Panc1 (cell line): ENCODE results near the gene TNP1. TPM values are rescaled to one million over a fixed set of nuclear protein-coding genes. Genes with fewer than 3 reads are reported as not detected.

Experiments used
- ATAC-seq: fragments of 200-7000 bp; cut with Tn5 transposase; 2 replicates; pipeline ENCODE4 v1.9.1; 2020; ENCODE audit warnings: mild to moderate bottlenecking, moderate library complexity
- BruUV-seq: library from RNA; stranded (reverse); fragments of 400-500 nt; replicated peaks from 2 replicates; lab custom pipeline; 2021; lab: Mats Ljungman, UMichigan
- CTCF ChIA-PET: fragments of 300-600 bp; sonication (Branson Sonifier 250); formaldehyde crosslinking; loops from one replicate; lab custom pipeline; 2022; ENCODE audit warnings: antibody characterized with exemption; lab: Charles Lee
- POLR2A ChIA-PET: fragments of 300-600 bp; sonication (Branson Sonifier 250); formaldehyde crosslinking; loops from one replicate; lab custom pipeline; 2022; ENCODE audit warnings: antibody characterized with exemption; lab: Charles Lee
- DNase-seq: peaks from one replicate; pipeline ENCODE4 v3.0.0-alpha.2; 2010; ENCODE audit warnings: low read depth, low spot score
- H3K27ac ChIP-seq: 2 replicates; pipeline ENCODE4 v1.5.1; 2011; ENCODE audit warnings: mild to moderate bottlenecking, low read length, inconsistent platforms
- H3K27me3 ChIP-seq: fragments of 200-500 bp; sonication (Bioruptor generic); 2 replicates; pipeline ENCODE4 v1.6.0; 2014; ENCODE audit warnings: low read length, inconsistent platforms; ENCODE audit not compliant: control insufficient read depth, insufficient read depth
- H3K36me3 ChIP-seq: fragments of 200-500 bp; sonication (Bioruptor generic); 2 replicates; pipeline ENCODE4 v1.5.1; 2014; ENCODE audit warnings: inconsistent platforms, mild to moderate bottlenecking, low read length, moderate library complexity; ENCODE audit not compliant: control insufficient read depth, insufficient read depth
- H3K4me1 ChIP-seq: 2 replicates; pipeline ENCODE4 v1.5.1; 2011; ENCODE audit warnings: inconsistent platforms, mild to moderate bottlenecking, low read length, moderate library complexity; ENCODE audit not compliant: control insufficient read depth, insufficient read depth
- H3K4me3 ChIP-seq, 2 experiments: 2 replicates each; pipeline ENCODE4 v1.5.1; 2011 to 2012; ENCODE audit warnings: low read depth in 2 of 2, low read length in 2 of 2, mild to moderate bottlenecking in 2 of 2, inconsistent platforms in 1 of 2, moderate library complexity in 1 of 2
- H3K9me3 ChIP-seq: fragments of 200-500 bp; sonication (Bioruptor generic); 2 replicates; pipeline ENCODE4 v1.5.1; 2014; ENCODE audit warnings: low read depth, mild to moderate bottlenecking, inconsistent platforms, low read length, moderate library complexity; ENCODE audit not compliant: control insufficient read depth, insufficient read depth
- CTCF ChIP-seq: fragments of 450-650 bp; IDR thresholded peaks from 2 replicates; pipeline ENCODE4 v1.5.1; 2017; ENCODE audit warnings: mild to moderate bottlenecking
- POLR2AphosphoS5 ChIP-seq: IDR thresholded peaks from 2 replicates; pipeline ENCODE4 v1.6.1; 2012; ENCODE audit warnings: mild to moderate bottlenecking, low read depth, low read length, moderate library complexity
- REST ChIP-seq, 2 experiments: IDR thresholded peaks; 2 replicates each; pipeline ENCODE4 v1.6.1; 2011 to 2012; ENCODE audit warnings: low read depth in 2 of 2, control low read depth in 1 of 2, low read length in 1 of 2, mild to moderate bottlenecking in 1 of 2, moderate library complexity in 1 of 2; ENCODE audit not compliant: insufficient read depth in 1 of 2
- SIN3A ChIP-seq: IDR thresholded peaks from 2 replicates; pipeline ENCODE4 v1.6.1; 2012; ENCODE audit warnings: low read depth, mild to moderate bottlenecking, low read length, moderate library complexity, borderline replicate concordance; ENCODE audit not compliant: insufficient read depth
- TCF7L2 ChIP-seq: IDR thresholded peaks from 2 replicates; pipeline ENCODE4 v1.6.1; 2011; ENCODE audit warnings: mild to moderate bottlenecking, low read depth, low read length, inconsistent platforms
- in situ Hi-C: cut with HindIII; loops from 2 replicates; pipeline ENCODE4 v1.10.0; 2016; ENCODE audit warnings: low sequenced_read_pairs, low pct_unique_long_range_greater_than_20kb
- intact Hi-C: fragments of 100-400 bp; cut with micrococcal nuclease; formaldehyde crosslinking; loops from one replicate; pipeline ENCODE4 v1.10.0; 2022; ENCODE audit not compliant: unreplicated experiment
- total RNA-seq: library from RNA; stranded (reverse); gene quantifications from one replicate; pipeline ENCODE4 v1.2.1, GENCODE V29; 2021; ENCODE audit not compliant: unreplicated experiment

TNP1 gene
- total RNA-seq, 1 experiment from 2014 or later = not detected

- Histone ChIP-seq H3K4me1 (no peaks in the 10 kb centered on the region), H3K27ac (no peak overlapping the region), H3K36me3 (no peaks in the 10 kb centered on the region), H3K27me3 (no peaks in the 10 kb centered on the region), H3K9me3 (no peaks in the 10 kb centered on the region), H3K4me3 (no peak overlapping the region)
- CTCF ChIA-PET = no interaction called here
- POLR2A ChIA-PET = no interaction called here
- no TSS peak for BruUV-seq
- DNase-seq (no peak), ATAC-seq (no peak)
- intact Hi-C loops (no loop called here), in situ Hi-C loops (no loop called here)
- TF ChIP-seq REST (IDR thresholded peaks at IDR 0.05; ENCODE audit: insufficient read depth in 1 of 2, low read depth in 2 of 2, low read length in 1 of 2) = no peak
- no peak for TF ChIP-seq CTCF
- TF ChIP-seq SIN3A = no peak
- TF ChIP-seq TCF7L2 = no peak
- no peak for TF ChIP-seq POLR2AphosphoS5
These were observed 13.7 kb upstream of the TNP1 start for GRCh38 chr2:216873573-216873972.

- ChIA-PET POLR2A (no interaction called here), CTCF (no interaction called here)
- H3K4me3 ChIP-seq = no peak overlapping the region
- no TSS peak for BruUV-seq
- in situ Hi-C loops = no loop called here
- intact Hi-C loops = no loop called here
- no peaks in the 10 kb centered on the region for H3K4me1 ChIP-seq
- no peaks in the 10 kb centered on the region for H3K27me3 ChIP-seq
- ATAC-seq (no peak), DNase-seq (no peak)
- no peaks in the 10 kb centered on the region for H3K36me3 ChIP-seq
- TF ChIP-seq CTCF (no peak), SIN3A (no peak), TCF7L2 (no peak), POLR2AphosphoS5 (no peak), REST (IDR thresholded peaks at IDR 0.05; ENCODE audit: insufficient read depth in 1 of 2, low read depth in 2 of 2, low read length in 1 of 2) (no peak)
- H3K9me3 ChIP-seq = no peaks in the 10 kb centered on the region
- no peak overlapping the region for H3K27ac ChIP-seq
These were observed 12.8 kb upstream of the TNP1 start for GRCh38 chr2:216872624-216873023.
